HCT116 (cell line): ENCODE results near the gene TNFAIP8. TPM values are rescaled to one million over a fixed set of nuclear protein-coding genes. Genes with fewer than 3 reads are reported as not detected.

ENCODE experiments used
- ATAC-seq: fragments of 200-7000 bp; cut with Tn5 transposase; 2 replicates; pipeline ENCODE4 v1.9.1; 2020; ENCODE audit warnings: mild to moderate bottlenecking, moderate library complexity
- BruUV-seq: library from RNA; stranded (reverse); fragments of 400-500 nt; replicated peaks from 2 replicates; lab custom pipeline; 2021; lab: Mats Ljungman, UMichigan
- CTCF ChIA-PET: fragments of 300-600 bp; sonication (Branson Sonifier 250); formaldehyde crosslinking; loops from one replicate; lab custom pipeline; 2021; ENCODE audit warnings: antibody characterized with exemption; lab: Charles Lee
- POLR2A ChIA-PET: fragments of 300-600, 350-600 bp; sonication (Branson Sonifier 250); formaldehyde crosslinking; loops from one replicate; lab custom pipeline; 2021; ENCODE audit warnings: antibody characterized with exemption; lab: Charles Lee
- RAD21 ChIA-PET, 2 experiments: fragments of 300-600 bp; sonication (Branson Sonifier 250); formaldehyde crosslinking; loops; one replicate each; lab custom pipeline; 2023; ENCODE audit warnings: low total read pairs in 2 of 2; ENCODE audit not compliant: uncharacterized antibody in 2 of 2, unreplicated experiment in 2 of 2, low non-redundant PET in 1 of 2; lab: Charles Lee
- DNase-seq: peaks from one replicate; pipeline ENCODE4 v3.0.0-alpha.2; 2010; ENCODE audit warnings: low read depth, low spot score
- H2AFZ ChIP-seq: fragments of 200-600 bp; shearing (Covaris generic), sonication (generic); 2 replicates; pipeline ENCODE4 v1.6.1; 2017; ENCODE audit warnings: low read depth, mixed run types, mixed read lengths, antibody characterized with exemption, low read length; ENCODE audit not compliant: poor library complexity, severe bottlenecking
- H3K27ac ChIP-seq: 2 replicates; pipeline ENCODE4 v1.5.1; 2012; ENCODE audit warnings: low read depth, low read length
- H3K27me3 ChIP-seq: fragments of 200-600 bp; sonication (generic); 2 replicates; pipeline ENCODE4 v1.6.1; 2016; ENCODE audit warnings: mixed run types, low read length, mixed read lengths; ENCODE audit not compliant: insufficient read depth
- H3K36me3 ChIP-seq, 2 experiments: fragments of 200-500 bp in 1 of 2; fragments of 200-600 bp in 1 of 2; sonication (Bioruptor generic) in 1 of 2; sonication (generic) in 1 of 2; 2 replicates each; pipeline versions ENCODE4 v1.5.1 to v1.6.1; 2014 to 2016; ENCODE audit warnings: low read length in 2 of 2, inconsistent platforms in 1 of 2, mixed read lengths in 1 of 2, mixed run types in 1 of 2; ENCODE audit not compliant: insufficient read depth in 2 of 2, control insufficient read depth in 1 of 2
- H3K4me1 ChIP-seq, 2 experiments: fragments of 200-600 bp in 1 of 2; sonication (generic) in 1 of 2; 2 replicates each; pipeline versions ENCODE4 v1.5.1 to v1.6.1; 2012 to 2017; ENCODE audit warnings: low read length in 2 of 2, inconsistent platforms in 1 of 2, mild to moderate bottlenecking in 1 of 2, mixed read lengths in 1 of 2, mixed run types in 1 of 2, moderate library complexity in 1 of 2; ENCODE audit not compliant: insufficient read depth in 2 of 2, control insufficient read depth in 1 of 2
- H3K4me2 ChIP-seq: fragments of 200-600 bp; sonication (generic); 2 replicates; pipeline ENCODE4 v1.6.1; 2017; ENCODE audit warnings: mixed run types, low read length, mixed read lengths
- H3K4me3 ChIP-seq, 2 experiments: fragments of 200-600 bp in 1 of 2; sonication (generic) in 1 of 2; replicated peaks in 1 of 2; 2 replicates each; pipeline ENCODE4 v1.5.1; 2011 to 2016; ENCODE audit warnings: low read length in 2 of 2, control low read depth in 1 of 2, low read depth in 1 of 2, mild to moderate bottlenecking in 1 of 2, mixed read lengths in 1 of 2, mixed run types in 1 of 2
- H3K79me2 ChIP-seq: fragments of 200-600 bp; sonication (generic); 2 replicates; pipeline ENCODE4 v1.6.1; 2017; ENCODE audit warnings: mild to moderate bottlenecking, mixed run types, low read length, moderate library complexity, mixed read lengths; ENCODE audit not compliant: insufficient read depth
- H3K9ac ChIP-seq: fragments of 200-600 bp; sonication (generic); 2 replicates; pipeline ENCODE4 v1.6.1; 2016; ENCODE audit warnings: low read length, mixed read lengths
- H3K9me2 ChIP-seq: fragments of 200-600 bp; sonication (generic), shearing (Covaris generic); 2 replicates; pipeline ENCODE4 v1.6.1; 2017; ENCODE audit warnings: mixed run types, mild to moderate bottlenecking, moderate library complexity; ENCODE audit not compliant: insufficient read depth
- H3K9me3 ChIP-seq, 2 experiments: fragments of 200-500 bp in 1 of 2; fragments of 200-600 bp in 1 of 2; sonication (Bioruptor generic) in 1 of 2; sonication (generic) in 1 of 2; 2 replicates each; pipeline ENCODE4 v1.6.1; 2014 to 2017; ENCODE audit warnings: low read length in 2 of 2, mixed read lengths in 2 of 2, inconsistent platforms in 1 of 2, low read depth in 1 of 2, mild to moderate bottlenecking in 1 of 2, mixed run types in 1 of 2, moderate library complexity in 1 of 2; ENCODE audit not compliant: control insufficient read depth in 1 of 2, insufficient read depth in 1 of 2
- H4K20me1 ChIP-seq: fragments of 200-600 bp; sonication (generic), shearing (Covaris generic); 2 replicates; pipeline ENCODE4 v1.6.1; 2017; ENCODE audit warnings: mixed run types, mild to moderate bottlenecking, moderate library complexity; ENCODE audit not compliant: insufficient read depth
- CBX3 ChIP-seq: IDR thresholded peaks from 2 replicates; pipeline ENCODE4 v1.6.1; 2012; ENCODE audit warnings: low read depth
- CEBPB ChIP-seq: IDR thresholded peaks from 2 replicates; pipeline ENCODE4 v1.6.1; 2012; ENCODE audit warnings: low read depth
- EGR1 ChIP-seq: IDR thresholded peaks from 2 replicates; pipeline ENCODE4 v1.6.1; 2012; ENCODE audit warnings: low read depth
- EZH2phosphoT487 ChIP-seq: fragments of 200-600 bp; IDR thresholded peaks from 2 replicates; pipeline ENCODE4 v1.6.1; 2018; ENCODE audit warnings: antibody characterized with exemption, borderline replicate concordance
- FOSL1 ChIP-seq: IDR thresholded peaks from 2 replicates; pipeline ENCODE4 v1.6.1; 2012; ENCODE audit warnings: low read depth
- JUND ChIP-seq: IDR thresholded peaks from 2 replicates; pipeline ENCODE4 v1.6.1; 2012
- POLR2A ChIP-seq: IDR thresholded peaks from 2 replicates; pipeline ENCODE4 v1.7.0; 2011; ENCODE audit warnings: borderline replicate concordance; ENCODE audit not compliant: insufficient read depth, insufficient read length; ENCODE audit errors: extremely low read depth
- SP1 ChIP-seq: IDR thresholded peaks from 2 replicates; pipeline ENCODE4 v1.6.1; 2012; ENCODE audit warnings: low read depth
- SRF ChIP-seq: IDR thresholded peaks from 2 replicates; pipeline ENCODE4 v1.6.1; 2012; ENCODE audit warnings: low read depth
- TCF7L2 ChIP-seq: IDR thresholded peaks from 2 replicates; pipeline ENCODE4 v1.7.0; 2011; ENCODE audit warnings: borderline replicate concordance, inconsistent platforms; ENCODE audit not compliant: insufficient read depth, insufficient read length; ENCODE audit errors: extremely low read depth
- ZFX ChIP-seq: fragments of 450-650 bp; IDR thresholded peaks from 2 replicates; pipeline ENCODE4 v1.6.1; 2017
- ZNF274 ChIP-seq: fragments of 200-500 bp; sonication (Bioruptor generic); IDR thresholded peaks from 2 replicates; pipeline ENCODE4 v1.6.1; 2014; ENCODE audit warnings: mild to moderate bottlenecking, low read depth, low read length, inconsistent platforms
- intact Hi-C: fragments of 100-400 bp; cut with micrococcal nuclease; formaldehyde crosslinking; loops from 2 replicates; pipeline ENCODE4 v1.10.0; 2022
- total RNA-seq: library from RNA; stranded (reverse); gene quantifications from one replicate; pipeline ENCODE4 v1.2.1, GENCODE V29; 2021; ENCODE audit not compliant: unreplicated experiment
- TF ChIP-seq, protein P1 (sequence below): IDR thresholded peaks from 2 replicates; pipeline ENCODE4 v1.6.1; 2012
- TF ChIP-seq, protein P2 (sequence below), 3 experiments: fragments of 200-600 bp in 1 of 3; sonication (generic) in 1 of 3; IDR thresholded peaks in 2 of 3; conservative IDR thresholded peaks in 1 of 3; 2 replicates each; pipeline ENCODE4 v1.5.1; 2012 to 2017; ENCODE audit warnings: low read depth in 2 of 3, low read length in 2 of 3, antibody characterized with exemption in 1 of 3, borderline replicate concordance in 1 of 3, control low read depth in 1 of 3, mild to moderate bottlenecking in 1 of 3, mixed read lengths in 1 of 3, mixed run types in 1 of 3, moderate library complexity in 1 of 3; ENCODE audit not compliant: insufficient read depth in 1 of 3
- TF ChIP-seq, protein P3 (sequence below): IDR thresholded peaks from 2 replicates; pipeline ENCODE4 v1.6.1; 2012; ENCODE audit warnings: low read depth

The TNFAIP8 gene
- total RNA-seq, 1 experiment from 2014 or later, result 18.4 TPM

DNA sequence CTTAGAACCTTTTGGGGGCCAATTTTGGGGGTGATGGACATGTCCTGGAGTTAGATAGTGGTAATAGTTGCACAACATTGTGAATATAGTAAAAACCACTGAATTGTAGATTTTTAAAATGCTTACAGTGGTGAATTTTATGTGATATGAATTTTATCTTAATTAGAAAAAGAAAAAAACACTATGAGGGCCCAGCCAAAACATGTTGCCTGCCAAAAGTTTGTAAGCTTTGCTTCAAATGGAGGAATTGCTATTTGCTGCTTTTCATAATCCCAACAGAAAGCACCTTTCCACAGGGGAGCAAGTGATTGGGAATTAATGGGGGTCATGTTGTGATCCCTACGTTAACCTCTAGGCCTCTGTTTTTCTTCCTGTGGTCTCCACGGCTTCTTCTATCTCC is 19.1 kb downstream of the TNFAIP8 start:
- Histone ChIP-seq H2AFZ (no peak overlapping the region), H3K27me3 (no peaks in the 10 kb centered on the region), H3K9ac (no peak overlapping the region), H3K4me1 (no peaks in the 10 kb centered on the region), H4K20me1 (no peaks in the 10 kb centered on the region), H3K4me2 (no peak overlapping the region), H3K9me2 (no peaks in the 10 kb centered on the region)
- CTCF ChIA-PET, result no interaction called here
- TF ChIP-seq TCF7L2, result no peak
- TF ChIP-seq, protein P1, sequence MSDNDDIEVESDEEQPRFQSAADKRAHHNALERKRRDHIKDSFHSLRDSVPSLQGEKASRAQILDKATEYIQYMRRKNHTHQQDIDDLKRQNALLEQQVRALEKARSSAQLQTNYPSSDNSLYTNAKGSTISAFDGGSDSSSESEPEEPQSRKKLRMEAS, result no peak
- no peak for TF ChIP-seq EZH2phosphoT487
- TF ChIP-seq SP1, result no peak
- TF ChIP-seq CBX3, result no peak
- no peak for TF ChIP-seq CEBPB
- no peak for TF ChIP-seq SRF
- TF ChIP-seq ZFX, result no peak
- TF ChIP-seq JUND, result no peak
- TF ChIP-seq, protein P2, sequence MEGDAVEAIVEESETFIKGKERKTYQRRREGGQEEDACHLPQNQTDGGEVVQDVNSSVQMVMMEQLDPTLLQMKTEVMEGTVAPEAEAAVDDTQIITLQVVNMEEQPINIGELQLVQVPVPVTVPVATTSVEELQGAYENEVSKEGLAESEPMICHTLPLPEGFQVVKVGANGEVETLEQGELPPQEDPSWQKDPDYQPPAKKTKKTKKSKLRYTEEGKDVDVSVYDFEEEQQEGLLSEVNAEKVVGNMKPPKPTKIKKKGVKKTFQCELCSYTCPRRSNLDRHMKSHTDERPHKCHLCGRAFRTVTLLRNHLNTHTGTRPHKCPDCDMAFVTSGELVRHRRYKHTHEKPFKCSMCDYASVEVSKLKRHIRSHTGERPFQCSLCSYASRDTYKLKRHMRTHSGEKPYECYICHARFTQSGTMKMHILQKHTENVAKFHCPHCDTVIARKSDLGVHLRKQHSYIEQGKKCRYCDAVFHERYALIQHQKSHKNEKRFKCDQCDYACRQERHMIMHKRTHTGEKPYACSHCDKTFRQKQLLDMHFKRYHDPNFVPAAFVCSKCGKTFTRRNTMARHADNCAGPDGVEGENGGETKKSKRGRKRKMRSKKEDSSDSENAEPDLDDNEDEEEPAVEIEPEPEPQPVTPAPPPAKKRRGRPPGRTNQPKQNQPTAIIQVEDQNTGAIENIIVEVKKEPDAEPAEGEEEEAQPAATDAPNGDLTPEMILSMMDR (IDR thresholded peaks at IDR 0.05 in 2 of 3, conservative IDR thresholded peaks at IDR 0.05 in 1 of 3; ENCODE audit: borderline replicate concordance in 1 of 3, insufficient read depth in 1 of 3, low read depth in 2 of 3, low read length in 2 of 3), result no peak
- no peak for TF ChIP-seq POLR2A
- TF ChIP-seq EGR1, result no peak
- TF ChIP-seq, protein P3, sequence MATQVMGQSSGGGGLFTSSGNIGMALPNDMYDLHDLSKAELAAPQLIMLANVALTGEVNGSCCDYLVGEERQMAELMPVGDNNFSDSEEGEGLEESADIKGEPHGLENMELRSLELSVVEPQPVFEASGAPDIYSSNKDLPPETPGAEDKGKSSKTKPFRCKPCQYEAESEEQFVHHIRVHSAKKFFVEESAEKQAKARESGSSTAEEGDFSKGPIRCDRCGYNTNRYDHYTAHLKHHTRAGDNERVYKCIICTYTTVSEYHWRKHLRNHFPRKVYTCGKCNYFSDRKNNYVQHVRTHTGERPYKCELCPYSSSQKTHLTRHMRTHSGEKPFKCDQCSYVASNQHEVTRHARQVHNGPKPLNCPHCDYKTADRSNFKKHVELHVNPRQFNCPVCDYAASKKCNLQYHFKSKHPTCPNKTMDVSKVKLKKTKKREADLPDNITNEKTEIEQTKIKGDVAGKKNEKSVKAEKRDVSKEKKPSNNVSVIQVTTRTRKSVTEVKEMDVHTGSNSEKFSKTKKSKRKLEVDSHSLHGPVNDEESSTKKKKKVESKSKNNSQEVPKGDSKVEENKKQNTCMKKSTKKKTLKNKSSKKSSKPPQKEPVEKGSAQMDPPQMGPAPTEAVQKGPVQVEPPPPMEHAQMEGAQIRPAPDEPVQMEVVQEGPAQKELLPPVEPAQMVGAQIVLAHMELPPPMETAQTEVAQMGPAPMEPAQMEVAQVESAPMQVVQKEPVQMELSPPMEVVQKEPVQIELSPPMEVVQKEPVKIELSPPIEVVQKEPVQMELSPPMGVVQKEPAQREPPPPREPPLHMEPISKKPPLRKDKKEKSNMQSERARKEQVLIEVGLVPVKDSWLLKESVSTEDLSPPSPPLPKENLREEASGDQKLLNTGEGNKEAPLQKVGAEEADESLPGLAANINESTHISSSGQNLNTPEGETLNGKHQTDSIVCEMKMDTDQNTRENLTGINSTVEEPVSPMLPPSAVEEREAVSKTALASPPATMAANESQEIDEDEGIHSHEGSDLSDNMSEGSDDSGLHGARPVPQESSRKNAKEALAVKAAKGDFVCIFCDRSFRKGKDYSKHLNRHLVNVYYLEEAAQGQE, result no peak
- no peak for TF ChIP-seq FOSL1
- no peak for TF ChIP-seq ZNF274
- TF ChIP-seq, all 23 proteins: peak for 0
- intact Hi-C loops, result no loop called here
- H3K9me3 ChIP-seq, result no peaks in the 10 kb centered on the region
- no peak for ATAC-seq
- no peak overlapping the region for H3K4me3 ChIP-seq
- no TSS peak for BruUV-seq
- DNase-seq, result no peak
- H3K79me2 ChIP-seq, result no peaks in the 10 kb centered on the region
- ChIA-PET RAD21 (no interaction called here), POLR2A (no interaction called here)
- no peak overlapping the region for H3K27ac ChIP-seq
- H3K36me3 ChIP-seq, result no peaks in the 10 kb centered on the region
